Uterus (tissue), 4 donors: ENCODE measurements around the gene LCT. TPM values are rescaled to one million over a fixed set of nuclear protein-coding genes. Genes with fewer than 3 reads are reported as not detected.
"Not testable (repeated sequence)": the region's sequence is repeated elsewhere in the genome, so short reads cannot be mapped to it uniquely, and the experiment has no call there.

Experiments used
- DNase-seq, 2 donors: peaks; one replicate each; pipeline ENCODE4 v3.0.0-alpha.2; 2019 to 2020
- H3K27ac ChIP-seq, 2 donors: fragments of 200-600 bp; sonication (generic); 1 replicate in 1 of 2; 2 replicates in 1 of 2; pipeline ENCODE4 v1.5.1; 2016 to 2018
- H3K27me3 ChIP-seq, 2 donors: fragments of 200-600 bp; sonication (generic); one replicate each; pipeline ENCODE4 v1.5.1; 2018 to 2019; ENCODE audit warnings: control low read depth in 1 of 2
- H3K36me3 ChIP-seq, 2 donors: fragments of 200-600 bp; sonication (generic); one replicate each; pipeline ENCODE4 v1.5.1; 2019; ENCODE audit warnings: control low read depth in 1 of 2
- H3K4me1 ChIP-seq, 2 donors: fragments of 200-600 bp; sonication (generic); one replicate each; pipeline ENCODE4 v1.5.1; 2018 to 2019; ENCODE audit warnings: control low read depth in 1 of 2
- H3K4me3 ChIP-seq, 2 donors: fragments of 200-600 bp; sonication (generic); 1 replicate in 1 of 2; 2 replicates in 1 of 2; pipeline ENCODE4 v1.5.1; 2018 to 2019; ENCODE audit warnings: mild to moderate bottlenecking in 1 of 2
- H3K9me3 ChIP-seq, 2 donors: fragments of 200-600 bp; sonication (generic); one replicate each; pipeline ENCODE4 v1.5.1; 2019; ENCODE audit warnings: control low read depth in 1 of 2
- POLR2A ChIP-seq, 2 donors: fragments of 450-650 bp; IDR thresholded peaks; one replicate each; pipeline ENCODE4 v1.6.1; 2016; ENCODE audit warnings: antibody characterized with exemption in 2 of 2, mild to moderate bottlenecking in 1 of 2, moderate library complexity in 1 of 2
- intact Hi-C: fragments of 100-400 bp; cut with DNase I; formaldehyde crosslinking; loops from one replicate; pipeline ENCODE4 v1.15.1; 2023; ENCODE audit warnings: low total_unique reads
- total RNA-seq, 4 donors: library from RNA; depleted of rRNA in 3 of 4; stranded (reverse); fragments of >200 nt in 3 of 4; gene quantifications; one replicate each; pipeline versions ENCODE4 v1.1.0 to v1.2.4, GENCODE V29; 2014 to 2023
- TF ChIP-seq, protein P1 (sequence below), 4 experiments: fragments of 200-600 bp in 2 of 4; fragments of 450-650 bp in 2 of 4; sonication (generic) in 2 of 4; IDR thresholded peaks; one replicate each; pipeline ENCODE4 v1.5.1; 2016 to 2019; ENCODE audit warnings: antibody characterized with exemption in 4 of 4, mild to moderate bottlenecking in 2 of 4, moderate library complexity in 1 of 4
- donor health status: DM: yes; HTN: yes; CAD: no.

The LCT gene
- total RNA-seq, 4 donors from 2014 or later: 0.07 TPM; not detected in 3

DNA sequence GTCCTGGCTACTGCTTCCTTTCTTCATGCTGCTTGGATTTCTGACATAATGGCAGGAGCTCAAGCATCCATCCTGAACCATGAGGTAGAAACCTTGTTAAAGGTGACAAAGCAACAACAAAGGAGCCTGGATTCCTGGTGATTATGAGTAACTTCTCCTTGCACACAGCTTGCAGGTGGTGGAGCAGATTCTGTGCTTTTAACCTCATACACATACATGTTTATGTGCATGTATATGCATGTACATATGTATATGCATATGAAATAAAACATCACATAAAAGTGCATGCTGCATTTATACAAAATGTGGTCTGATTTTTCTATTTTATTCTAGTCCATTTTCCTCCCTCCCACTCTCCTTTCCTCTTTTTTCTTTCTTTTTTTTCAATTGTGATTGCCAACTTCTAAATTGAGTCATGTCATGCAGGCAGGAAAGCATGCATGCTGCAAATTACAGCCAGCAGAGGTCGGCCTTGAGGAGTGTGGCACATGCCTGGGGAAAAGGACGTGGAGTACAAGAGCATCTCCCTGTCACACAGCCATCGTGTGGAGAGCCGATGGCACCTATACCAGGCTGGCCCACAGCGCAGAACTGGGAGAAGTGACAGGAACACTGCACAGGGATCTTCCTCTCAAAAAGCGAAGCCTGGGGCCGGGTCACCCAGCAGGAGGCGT is 17.9 kb downstream of the LCT start:
- H3K36me3 ChIP-seq: no peaks in the 10 kb centered on the region

DNA sequence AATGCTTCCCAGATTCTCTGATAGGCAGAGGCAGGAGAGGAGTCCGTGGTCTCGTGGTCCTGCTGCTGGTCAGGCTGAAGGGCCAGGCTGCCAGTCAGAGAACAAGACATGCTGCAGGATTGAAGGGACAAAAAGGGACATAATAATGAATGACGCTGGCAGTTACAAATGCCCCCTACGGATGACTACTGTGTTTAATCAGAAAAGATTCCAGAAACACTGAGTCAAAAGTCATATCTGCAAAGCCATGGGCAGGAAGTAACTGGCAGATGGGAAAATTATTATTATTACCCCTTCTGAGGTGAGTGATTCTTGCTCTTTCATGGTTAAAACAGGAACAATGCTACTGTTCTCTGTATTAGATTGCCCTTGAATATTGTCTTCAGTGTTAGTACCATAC is 19.0 kb downstream of the LCT start:
- H3K36me3 ChIP-seq: no peaks in the 10 kb centered on the region
- no peaks in the 10 kb centered on the region for H3K4me1 ChIP-seq
- no peak for TF ChIP-seq POLR2A (IDR thresholded peaks at IDR 0.05)
- TF ChIP-seq, protein P1, sequence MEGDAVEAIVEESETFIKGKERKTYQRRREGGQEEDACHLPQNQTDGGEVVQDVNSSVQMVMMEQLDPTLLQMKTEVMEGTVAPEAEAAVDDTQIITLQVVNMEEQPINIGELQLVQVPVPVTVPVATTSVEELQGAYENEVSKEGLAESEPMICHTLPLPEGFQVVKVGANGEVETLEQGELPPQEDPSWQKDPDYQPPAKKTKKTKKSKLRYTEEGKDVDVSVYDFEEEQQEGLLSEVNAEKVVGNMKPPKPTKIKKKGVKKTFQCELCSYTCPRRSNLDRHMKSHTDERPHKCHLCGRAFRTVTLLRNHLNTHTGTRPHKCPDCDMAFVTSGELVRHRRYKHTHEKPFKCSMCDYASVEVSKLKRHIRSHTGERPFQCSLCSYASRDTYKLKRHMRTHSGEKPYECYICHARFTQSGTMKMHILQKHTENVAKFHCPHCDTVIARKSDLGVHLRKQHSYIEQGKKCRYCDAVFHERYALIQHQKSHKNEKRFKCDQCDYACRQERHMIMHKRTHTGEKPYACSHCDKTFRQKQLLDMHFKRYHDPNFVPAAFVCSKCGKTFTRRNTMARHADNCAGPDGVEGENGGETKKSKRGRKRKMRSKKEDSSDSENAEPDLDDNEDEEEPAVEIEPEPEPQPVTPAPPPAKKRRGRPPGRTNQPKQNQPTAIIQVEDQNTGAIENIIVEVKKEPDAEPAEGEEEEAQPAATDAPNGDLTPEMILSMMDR (IDR thresholded peaks at IDR 0.05): no peak
- no peaks in the 10 kb centered on the region for H3K9me3 ChIP-seq
- intact Hi-C loops: no loop called here
- no peak overlapping the region for H3K4me3 ChIP-seq
- H3K27me3 ChIP-seq: no peaks in the 10 kb centered on the region
- no peak for DNase-seq
- no peak overlapping the region for H3K27ac ChIP-seq

More for the DNA sequence above, 17.9 kb downstream of the LCT start:
- Histone ChIP-seq H3K4me1 (no peaks in the 10 kb centered on the region), H3K4me3 (no peak overlapping the region), H3K27ac (no peak overlapping the region), H3K9me3 (no peaks in the 10 kb centered on the region), H3K27me3 (no peaks in the 10 kb centered on the region)
- TF ChIP-seq, protein P1 (IDR thresholded peaks at IDR 0.05): no peak
- TF ChIP-seq POLR2A (IDR thresholded peaks at IDR 0.05): no peak
- intact Hi-C loops: no loop called here
- no peak for DNase-seq

- Histone ChIP-seq H3K4me1 (no peaks in the 10 kb centered on the region), H3K27ac (no peak overlapping the region), H3K27me3 (no peaks in the 10 kb centered on the region), H3K4me3 (no peak overlapping the region), H3K36me3 (no peaks in the 10 kb centered on the region), H3K9me3 (no peaks in the 10 kb centered on the region)
- no peak for DNase-seq
- intact Hi-C loops: no loop called here
- TF ChIP-seq POLR2A (IDR thresholded peaks at IDR 0.05): no peak
- TF ChIP-seq, protein P1 (IDR thresholded peaks at IDR 0.05): no peak
Measured at GRCh38 chr2:135817466-135817865, 19.5 kb downstream of the LCT start.

- no peak overlapping the region for H3K4me3 ChIP-seq
- TF ChIP-seq, protein P1 (IDR thresholded peaks at IDR 0.05): no peak
- no peak for TF ChIP-seq POLR2A (IDR thresholded peaks at IDR 0.05)
- no peak overlapping the region for H3K27ac ChIP-seq
- H3K4me1 ChIP-seq: no peaks in the 10 kb centered on the region
- no peaks in the 10 kb centered on the region for H3K27me3 ChIP-seq
- DNase-seq: no peak
- H3K9me3 ChIP-seq: no peaks in the 10 kb centered on the region
- no peaks in the 10 kb centered on the region for H3K36me3 ChIP-seq
- intact Hi-C loops: no loop called here
Measured at GRCh38 chr2:135815269-135815668, 21.7 kb downstream of the LCT start.

DNA sequence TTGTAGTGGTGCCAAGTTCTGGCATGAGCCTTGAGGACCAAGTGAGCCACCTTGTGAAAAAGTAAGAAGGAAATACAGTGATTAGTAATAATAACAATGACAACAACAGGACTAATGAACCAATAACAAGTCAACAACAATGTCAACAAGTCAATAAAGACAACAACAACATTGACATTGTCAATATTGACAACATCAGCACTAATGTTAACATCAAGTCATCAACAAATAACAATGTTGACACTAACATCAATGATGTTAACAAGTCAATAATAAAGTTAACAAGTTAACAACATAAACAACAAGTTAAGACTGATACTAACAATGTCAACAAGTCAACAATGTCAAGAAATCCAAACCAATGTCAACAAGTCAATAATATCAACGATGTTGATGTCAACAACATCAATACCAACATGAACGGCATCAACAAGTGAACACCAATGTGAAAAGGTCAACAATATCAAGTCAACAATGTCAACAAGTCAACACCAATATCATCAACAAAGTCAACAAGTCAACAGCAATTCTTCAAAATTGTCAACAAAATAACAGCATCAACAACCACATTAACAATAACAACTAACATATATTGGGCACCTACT is 24.0 kb downstream of the LCT start:
- Histone ChIP-seq H3K9me3 (no peaks in the 10 kb centered on the region), H3K27me3 (no peaks in the 10 kb centered on the region)
- intact Hi-C loops: no loop called here

DNA sequence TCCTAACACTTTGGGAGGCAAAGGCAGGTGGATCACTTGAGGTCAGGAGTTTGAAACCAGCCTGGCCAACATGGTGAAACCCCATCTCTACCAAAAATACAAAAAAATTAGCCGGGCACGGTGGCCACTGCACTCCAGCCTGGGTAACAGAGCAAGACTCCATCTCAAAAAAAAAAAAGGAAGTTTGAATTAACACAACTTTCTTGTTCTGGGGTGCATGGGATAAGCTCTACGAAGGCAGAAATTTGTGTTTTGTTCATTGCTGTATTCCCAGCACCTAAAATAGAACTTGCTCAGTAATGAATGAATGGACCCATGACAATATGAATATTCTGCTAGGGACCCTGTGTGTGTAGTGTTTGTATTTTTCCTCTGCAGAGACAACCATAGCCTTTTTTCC is 29.1 kb downstream of the LCT start:
- H3K27me3 ChIP-seq, DNase-seq, H3K4me3 ChIP-seq, H3K4me1 ChIP-seq, H3K27ac ChIP-seq, intact Hi-C loops, H3K9me3 ChIP-seq, H3K36me3 ChIP-seq: not testable (repeated sequence)

More for the DNA sequence above, 24.0 kb downstream of the LCT start:
- Histone ChIP-seq H3K4me3 (no peak overlapping the region), H3K4me1 (no peaks in the 10 kb centered on the region), H3K36me3 (no peaks in the 10 kb centered on the region), H3K27ac (no peak overlapping the region)
- TF ChIP-seq, protein P1 (IDR thresholded peaks at IDR 0.05): no peak
- TF ChIP-seq POLR2A (IDR thresholded peaks at IDR 0.05): no peak
- DNase-seq: no peak
